HEK293 (cell line): ENCODE results near the gene ACOT2.

Experiments
- GFI1B ChIP-seq: fragments of 450-650 bp; formaldehyde crosslinking; IDR thresholded peaks from 2 replicates; pipeline ENCODE4 v1.5.1; 2016; ENCODE audit warnings: missing biosample characterization, missing genetic modification characterization
- GLI4 ChIP-seq: fragments of 450-650 bp; formaldehyde crosslinking; IDR thresholded peaks from 2 replicates; pipeline ENCODE4 v1.5.1; 2016; ENCODE audit warnings: missing biosample characterization, missing genetic modification characterization
- IKZF3 ChIP-seq: fragments of 450-650 bp; IDR thresholded peaks from 2 replicates; pipeline ENCODE4 v1.5.0; 2018; ENCODE audit warnings: missing biosample characterization, mild to moderate bottlenecking, missing genetic modification characterization, moderate library complexity
- KLF9 ChIP-seq: fragments of 450-650 bp; formaldehyde crosslinking; IDR thresholded peaks from 2 replicates; pipeline ENCODE4 v1.5.1; 2016; ENCODE audit warnings: missing biosample characterization, missing genetic modification characterization, low read depth
- YY2 ChIP-seq: fragments of 450-650 bp; formaldehyde crosslinking; IDR thresholded peaks from 2 replicates; pipeline ENCODE4 v1.5.1; 2016; ENCODE audit warnings: missing biosample characterization, missing genetic modification characterization
- ZBTB10 ChIP-seq: fragments of 450-650 bp; formaldehyde crosslinking; IDR thresholded peaks from 2 replicates; pipeline ENCODE4 v1.5.1; 2016; ENCODE audit warnings: missing biosample characterization, missing genetic modification characterization
- ZBTB20 ChIP-seq: fragments of 450-650 bp; formaldehyde crosslinking; IDR thresholded peaks from 2 replicates; pipeline ENCODE4 v1.5.1; 2016; ENCODE audit warnings: missing biosample characterization, missing genetic modification characterization
- ZFHX2 ChIP-seq: fragments of 450-650 bp; formaldehyde crosslinking; conservative IDR thresholded peaks from 2 replicates; pipeline ENCODE4 v1.5.1; 2016; ENCODE audit warnings: missing biosample characterization, missing genetic modification characterization
- ZIC2 ChIP-seq: fragments of 450-650 bp; formaldehyde crosslinking; IDR thresholded peaks from 2 replicates; pipeline ENCODE4 v1.5.1; 2016; ENCODE audit warnings: missing biosample characterization, missing genetic modification characterization
- ZNF121 ChIP-seq: fragments of 450-650 bp; formaldehyde crosslinking; IDR thresholded peaks from 2 replicates; pipeline ENCODE4 v1.5.1; 2016; ENCODE audit warnings: missing biosample characterization, missing genetic modification characterization
- ZNF132 ChIP-seq: fragments of 450-650 bp; formaldehyde crosslinking; IDR thresholded peaks from 2 replicates; pipeline ENCODE4 v1.5.1; 2017; ENCODE audit warnings: missing biosample characterization, missing genetic modification characterization, borderline replicate concordance
- ZNF223 ChIP-seq: fragments of 450-650 bp; formaldehyde crosslinking; IDR thresholded peaks from 2 replicates; pipeline ENCODE4 v1.5.1; 2016; ENCODE audit warnings: missing biosample characterization, missing genetic modification characterization
- ZNF24 ChIP-seq: fragments of 450-650 bp; formaldehyde crosslinking; IDR thresholded peaks from 2 replicates; pipeline ENCODE4 v1.5.1; 2016; ENCODE audit warnings: missing biosample characterization, missing genetic modification characterization
- ZNF248 ChIP-seq: fragments of 450-650 bp; formaldehyde crosslinking; IDR thresholded peaks from 2 replicates; pipeline ENCODE4 v1.5.1; 2017; ENCODE audit warnings: missing biosample characterization, missing genetic modification characterization
- ZNF335 ChIP-seq: fragments of 450-650 bp; formaldehyde crosslinking; conservative IDR thresholded peaks from 2 replicates; pipeline ENCODE4 v1.5.1; 2016; ENCODE audit warnings: missing biosample characterization, missing genetic modification characterization
- ZNF521 ChIP-seq: fragments of 450-650 bp; formaldehyde crosslinking; IDR thresholded peaks from 2 replicates; pipeline ENCODE4 v1.5.1; 2017; ENCODE audit warnings: missing biosample characterization, mild to moderate bottlenecking, missing genetic modification characterization
- ZNF530 ChIP-seq: fragments of 450-650 bp; formaldehyde crosslinking; IDR thresholded peaks from 2 replicates; pipeline ENCODE4 v1.5.1; 2016; ENCODE audit warnings: low read depth, missing biosample characterization, missing genetic modification characterization
- ZNF561 ChIP-seq: fragments of 450-650 bp; IDR thresholded peaks from 2 replicates; pipeline ENCODE4 v1.5.1; 2018; ENCODE audit warnings: missing biosample characterization, missing genetic modification characterization, borderline replicate concordance
- ZNF585B ChIP-seq: fragments of 450-650 bp; formaldehyde crosslinking; IDR thresholded peaks from 2 replicates; pipeline ENCODE4 v1.5.1; 2016; ENCODE audit warnings: missing biosample characterization, missing genetic modification characterization
- ZNF600 ChIP-seq: fragments of 450-650 bp; formaldehyde crosslinking; IDR thresholded peaks from 2 replicates; pipeline ENCODE4 v1.5.1; 2016; ENCODE audit warnings: missing biosample characterization, missing genetic modification characterization
- ZNF624 ChIP-seq: fragments of 450-650 bp; formaldehyde crosslinking; IDR thresholded peaks from 2 replicates; pipeline ENCODE4 v1.5.1; 2017; ENCODE audit warnings: missing biosample characterization, missing genetic modification characterization
- ZNF629 ChIP-seq: fragments of 450-650 bp; formaldehyde crosslinking; IDR thresholded peaks from 2 replicates; pipeline ENCODE4 v1.5.1; 2017; ENCODE audit warnings: missing biosample characterization, missing genetic modification characterization
- ZNF639 ChIP-seq: fragments of 450-650 bp; formaldehyde crosslinking; IDR thresholded peaks from 2 replicates; pipeline ENCODE4 v1.5.1; 2016; ENCODE audit warnings: missing biosample characterization, missing genetic modification characterization
- ZNF654 ChIP-seq: fragments of 450-650 bp; formaldehyde crosslinking; IDR thresholded peaks from 2 replicates; pipeline ENCODE4 v1.5.1; 2016; ENCODE audit warnings: low read depth, missing biosample characterization, missing genetic modification characterization
- ZNF660 ChIP-seq: fragments of 450-650 bp; IDR thresholded peaks from 2 replicates; pipeline ENCODE4 v1.5.1; 2018; ENCODE audit warnings: missing biosample characterization, mild to moderate bottlenecking, missing genetic modification characterization
- ZNF701 ChIP-seq: fragments of 450-650 bp; formaldehyde crosslinking; IDR thresholded peaks from 2 replicates; pipeline ENCODE4 v1.5.1; 2016; ENCODE audit warnings: missing biosample characterization, missing genetic modification characterization
- ZNF707 ChIP-seq: fragments of 450-650 bp; formaldehyde crosslinking; IDR thresholded peaks from 2 replicates; pipeline ENCODE4 v1.5.1; 2016; ENCODE audit warnings: missing biosample characterization, missing genetic modification characterization
- ZNF76 ChIP-seq: fragments of 450-650 bp; formaldehyde crosslinking; IDR thresholded peaks from 2 replicates; pipeline ENCODE4; 2016; ENCODE audit warnings: low read depth, missing biosample characterization, missing genetic modification characterization, borderline replicate concordance
- ZNF791 ChIP-seq: fragments of 450-650 bp; formaldehyde crosslinking; IDR thresholded peaks from 2 replicates; pipeline ENCODE4 v1.5.1; 2016; ENCODE audit warnings: missing biosample characterization, missing genetic modification characterization
- ZNF792 ChIP-seq: fragments of 450-650 bp; formaldehyde crosslinking; IDR thresholded peaks from 2 replicates; pipeline ENCODE4 v1.5.1; 2016; ENCODE audit warnings: missing biosample characterization, missing genetic modification characterization
- ZNF837 ChIP-seq: fragments of 450-650 bp; formaldehyde crosslinking; IDR thresholded peaks from 2 replicates; pipeline ENCODE4 v1.5.1; 2016; ENCODE audit warnings: missing biosample characterization, missing genetic modification characterization
- ZSCAN4 ChIP-seq: fragments of 450-650 bp; formaldehyde crosslinking; IDR thresholded peaks from 2 replicates; pipeline ENCODE4 v1.5.1; 2017; ENCODE audit warnings: missing biosample characterization, missing genetic modification characterization
- TF ChIP-seq, protein P1 (sequence below): fragments of 450-650 bp; formaldehyde crosslinking; IDR thresholded peaks from 2 replicates; pipeline ENCODE4 v1.5.1; 2016; ENCODE audit warnings: missing biosample characterization, missing genetic modification characterization
- TF ChIP-seq, protein P2 (sequence below): fragments of 450-650 bp; formaldehyde crosslinking; optimal IDR thresholded peaks from 2 replicates; pipeline ENCODE3; 2016; ENCODE audit warnings: missing biosample characterization, mild to moderate bottlenecking, missing genetic modification characterization

The ACOT2 gene

DNA sequence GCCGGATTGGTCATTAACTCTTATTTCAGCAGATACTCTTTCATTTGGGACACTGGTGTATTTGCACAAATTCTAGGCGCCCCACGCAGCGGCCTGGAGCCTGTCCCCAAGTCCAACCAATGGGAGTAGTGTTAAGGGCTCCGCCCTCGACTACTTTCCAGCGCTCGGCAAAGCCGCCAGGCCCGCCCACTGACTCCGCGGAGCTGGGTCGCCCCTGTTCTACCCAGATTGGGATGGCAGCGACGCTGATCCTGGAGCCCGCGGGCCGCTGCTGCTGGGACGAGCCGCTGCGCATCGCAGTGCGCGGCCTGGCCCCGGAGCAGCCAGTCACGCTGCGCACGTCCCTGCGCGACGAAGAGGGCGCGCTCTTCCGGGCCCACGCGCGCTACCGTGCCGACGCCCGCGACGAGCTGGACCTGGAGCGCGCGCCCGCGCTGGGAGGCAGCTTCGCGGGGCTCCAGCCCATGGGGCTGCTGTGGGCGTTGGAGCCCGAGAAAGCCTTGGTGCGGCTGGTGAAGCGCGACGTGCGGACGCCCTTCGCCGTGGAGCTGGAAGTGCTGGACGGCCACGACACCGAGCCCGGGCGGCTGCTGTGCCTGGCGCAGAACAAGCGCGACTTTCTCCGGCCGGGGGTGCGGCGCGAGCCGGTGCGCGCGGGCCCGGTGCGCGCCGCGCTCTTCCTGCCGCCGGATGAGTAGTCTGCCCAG lies 43.5 kb downstream of the ACOT2 start, which contains the start of gene ACOT6 (continued):
- TF ChIP-seq ZNF132 (tag by site-specific recombination) (no peak), ZSCAN4 (no peak), ZNF585B (tag by site-specific recombination) (no peak), YY2 (tag by site-specific recombination) (no peak), ZNF791 (tag by site-specific recombination) (no peak), ZNF521 (tag by site-specific recombination) (no peak), ZBTB10 (tag by site-specific recombination) (no peak), ZNF600 (tag by site-specific recombination) (peak; percentile 58; the same call in 1 of the 2 replicates), ZNF707 (no peak), ZNF335 (tag by site-specific recombination) (no peak), ZNF530 (tag by site-specific recombination) (no peak), GFI1B (tag by site-specific recombination) (no peak), ZNF629 (tag by site-specific recombination) (no peak), ZNF76 (tag by site-specific recombination) (no peak), ZIC2 (tag by site-specific recombination) (no peak), KLF9 (tag by site-specific recombination) (peak; percentile 53), ZNF121 (no peak), ZNF223 (tag by site-specific recombination) (no peak), ZFHX2 (peak; percentile 81), ZNF248 (tag by site-specific recombination) (no peak), ZNF654 (no peak), ZNF24 (tag by site-specific recombination) (no peak), ZNF561 (tag by site-specific recombination) (peak; percentile 54; the same call in 1 of the 2 replicates), ZBTB20 (tag by site-specific recombination) (peak; percentile 35; the same call in 1 of the 2 replicates), ZNF624 (no peak), ZNF837 (tag by site-specific recombination) (no peak), IKZF3 (peak; percentile 20; the same call in 1 of the 2 replicates), ZNF639 (tag by site-specific recombination) (no peak), ZNF792 (tag by site-specific recombination) (no peak), GLI4 (tag by site-specific recombination) (no peak), ZNF701 (tag by site-specific recombination) (no peak), ZNF660 (tag by site-specific recombination) (peak; percentile 18; the same call in 1 of the 2 replicates)
- TF ChIP-seq, protein P1, sequence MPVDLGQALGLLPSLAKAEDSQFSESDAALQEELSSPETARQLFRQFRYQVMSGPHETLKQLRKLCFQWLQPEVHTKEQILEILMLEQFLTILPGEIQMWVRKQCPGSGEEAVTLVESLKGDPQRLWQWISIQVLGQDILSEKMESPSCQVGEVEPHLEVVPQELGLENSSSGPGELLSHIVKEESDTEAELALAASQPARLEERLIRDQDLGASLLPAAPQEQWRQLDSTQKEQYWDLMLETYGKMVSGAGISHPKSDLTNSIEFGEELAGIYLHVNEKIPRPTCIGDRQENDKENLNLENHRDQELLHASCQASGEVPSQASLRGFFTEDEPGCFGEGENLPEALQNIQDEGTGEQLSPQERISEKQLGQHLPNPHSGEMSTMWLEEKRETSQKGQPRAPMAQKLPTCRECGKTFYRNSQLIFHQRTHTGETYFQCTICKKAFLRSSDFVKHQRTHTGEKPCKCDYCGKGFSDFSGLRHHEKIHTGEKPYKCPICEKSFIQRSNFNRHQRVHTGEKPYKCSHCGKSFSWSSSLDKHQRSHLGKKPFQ (tag by site-specific recombination): no peak
- TF ChIP-seq, protein P2, sequence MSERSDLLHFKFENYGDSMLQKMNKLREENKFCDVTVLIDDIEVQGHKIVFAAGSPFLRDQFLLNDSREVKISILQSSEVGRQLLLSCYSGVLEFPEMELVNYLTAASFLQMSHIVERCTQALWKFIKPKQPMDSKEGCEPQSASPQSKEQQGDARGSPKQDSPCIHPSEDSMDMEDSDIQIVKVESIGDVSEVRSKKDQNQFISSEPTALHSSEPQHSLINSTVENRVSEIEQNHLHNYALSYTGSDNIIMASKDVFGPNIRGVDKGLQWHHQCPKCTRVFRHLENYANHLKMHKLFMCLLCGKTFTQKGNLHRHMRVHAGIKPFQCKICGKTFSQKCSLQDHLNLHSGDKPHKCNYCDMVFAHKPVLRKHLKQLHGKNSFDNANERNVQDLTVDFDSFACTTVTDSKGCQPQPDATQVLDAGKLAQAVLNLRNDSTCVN: peak; percentile 92
